K562 (cell line): Measurements from ENCODE around the gene ANKRD33. TPM values are rescaled to one million over a fixed set of nuclear protein-coding genes. Genes with fewer than 3 reads are reported as not detected.

ENCODE experiments used
- CEBPG ChIP-seq, 3 experiments: fragments of 200-800 bp in 1 of 3; sonication (Bioruptor generic) in 1 of 3; sonication (generic) in 1 of 3; formaldehyde crosslinking in 1 of 3; IDR thresholded peaks in 2 of 3; conservative IDR thresholded peaks in 1 of 3; 2 replicates each; pipeline versions ENCODE4 v1.6.1 to v1.8.0; 2016 to 2022; ENCODE audit warnings: missing compliant biosample characterization in 2 of 3, missing genetic modification characterization in 2 of 3, mild to moderate bottlenecking in 1 of 3, missing genetic modification reagents in 1 of 3
- HSF4 ChIP-seq: fragments of 250-450 bp; sonication (Bioruptor Pico); IDR thresholded peaks from 2 replicates; pipeline ENCODE4 v2.1.2; 2022; ENCODE audit warnings: mild to moderate bottlenecking, moderate library complexity, borderline replicate concordance
- JUND ChIP-seq, 2 experiments: IDR thresholded peaks; 2 replicates in 1 of 2; 3 replicates in 1 of 2; pipeline ENCODE4 v1.6.1; 2011; ENCODE audit warnings: borderline replicate concordance in 2 of 2, low read depth in 2 of 2, low read length in 2 of 2, improper control_type of control experiment in 1 of 2, missing biosample characterization in 1 of 2, missing genetic modification characterization in 1 of 2, missing genetic modification reagents in 1 of 2
- KLF16 ChIP-seq: IDR thresholded peaks from 2 replicates; pipeline ENCODE4 v1.6.1; 2016; ENCODE audit warnings: antibody characterized with exemption
- PHB ChIP-seq: fragments of 250-450 bp; sonication (Bioruptor Pico); IDR thresholded peaks from 2 replicates; pipeline ENCODE4 v1.5.0; 2021
- SMAD3 ChIP-seq: fragments of 450-650 bp; formaldehyde crosslinking; conservative IDR thresholded peaks from 2 replicates; pipeline ENCODE4 v1.4.0; 2020; ENCODE audit warnings: mild to moderate bottlenecking
- SMC3 ChIP-seq: conservative IDR thresholded peaks from 2 replicates; pipeline ENCODE4 v1.6.1; 2011; ENCODE audit warnings: low read depth, low read length, improper control_type of control experiment; ENCODE audit not compliant: insufficient read depth
- ZNF121 ChIP-seq: sonication (generic); formaldehyde crosslinking; conservative IDR thresholded peaks from 2 replicates; pipeline ENCODE4 v1.8.0; 2022; ENCODE audit warnings: missing genetic modification reagents
- polyA plus RNA-seq, 8 experiments: library from polyadenylated mRNA; depleted of rRNA in 4 of 8; stranded (reverse) in 5 of 8; unstranded in 3 of 8; fragments of >200 nt; fragmentation: Nextera tagmentation in 2 of 8; fragmentation: Illumina TruSeq in 1 of 8; extraction: Ambion mirVana in 2 of 8; extraction: Trizol in 1 of 8; gene quantifications; 2 replicates each; pipeline versions ENCODE4 v1.2.1 to v1.2.3, GENCODE V29; 2011 to 2014; ENCODE audit warnings: inconsistent platforms in 1 of 8, missing spikeins in 1 of 8
- total RNA-seq, 7 experiments: library from RNA; depleted of rRNA in 6 of 7; stranded (reverse); fragments of >200 nt in 6 of 7; fragmentation: Illumina TruSeq in 2 of 7; extraction: Trizol in 2 of 7; gene quantifications; 2 replicates each; pipeline versions ENCODE4 v1.2.1 to v1.2.3, GENCODE V29; 2011 to 2021; ENCODE audit warnings: low replicate concordance in 1 of 7
- TF ChIP-seq, protein P1 (sequence below), 2 experiments: fragments of 450-650 bp in 1 of 2; sonication (generic) in 1 of 2; formaldehyde crosslinking in 1 of 2; IDR thresholded peaks; 2 replicates each; pipeline versions ENCODE4 v1.7.1 to v1.9.0; 2016 to 2022; ENCODE audit warnings: inconsistent platforms in 1 of 2, mild to moderate bottlenecking in 1 of 2, missing genetic modification reagents in 1 of 2
- TF ChIP-seq, protein P2 (sequence below): sonication (generic); formaldehyde crosslinking; IDR thresholded peaks from 2 replicates; pipeline ENCODE4 v1.9.0; 2022; ENCODE audit warnings: mild to moderate bottlenecking, missing genetic modification reagents
- TF ChIP-seq, protein P3 (sequence below), 2 experiments: IDR thresholded peaks in 1 of 2; conservative IDR thresholded peaks in 1 of 2; 2 replicates each; pipeline ENCODE4 v1.6.1; 2016; ENCODE audit warnings: low read depth in 2 of 2, mild to moderate bottlenecking in 1 of 2, missing compliant biosample characterization in 1 of 2, missing genetic modification characterization in 1 of 2, moderate library complexity in 1 of 2

Gene ANKRD33
- total and polyA plus RNA-seq, 9 of the 15 experiments (the other 6 are each of a cell fraction or from before 2014, with no cell fraction given): 0.04 to 0.11 (median 0.07) TPM; not detected in 4

- TF ChIP-seq JUND (IDR thresholded peaks at IDR 0.05; ENCODE audit: borderline replicate concordance, low read depth, low read length) (peak; percentile 74; the same call in 1 of the 2 replicates), JUND (tag; IDR thresholded peaks at IDR 0.05; ENCODE audit: borderline replicate concordance, low read depth, low read length) (peak; percentile 69; the same call in 1 of the 3 replicates), KLF16 (no peak), SMC3 (no peak), HSF4 (CRISPR knock-in tag) (no peak; the same call in 1 of the 2 replicates), SMAD3 (CRISPR knock-in tag) (no peak), PHB (CRISPR knock-in tag) (no peak), CEBPG (CRISPR knock-in tag; IDR thresholded peaks at IDR 0.05) (0 out of 2 replicates have a peak, but pooled peaks have one; percentile 32), CEBPG (tag; conservative IDR thresholded peaks at IDR 0.05 in 1 of 2, IDR thresholded peaks at IDR 0.05 in 1 of 2) (peak; percentile 68 to 84), ZNF121 (CRISPR knock-in tag) (no peak)
- TF ChIP-seq, protein P1, sequence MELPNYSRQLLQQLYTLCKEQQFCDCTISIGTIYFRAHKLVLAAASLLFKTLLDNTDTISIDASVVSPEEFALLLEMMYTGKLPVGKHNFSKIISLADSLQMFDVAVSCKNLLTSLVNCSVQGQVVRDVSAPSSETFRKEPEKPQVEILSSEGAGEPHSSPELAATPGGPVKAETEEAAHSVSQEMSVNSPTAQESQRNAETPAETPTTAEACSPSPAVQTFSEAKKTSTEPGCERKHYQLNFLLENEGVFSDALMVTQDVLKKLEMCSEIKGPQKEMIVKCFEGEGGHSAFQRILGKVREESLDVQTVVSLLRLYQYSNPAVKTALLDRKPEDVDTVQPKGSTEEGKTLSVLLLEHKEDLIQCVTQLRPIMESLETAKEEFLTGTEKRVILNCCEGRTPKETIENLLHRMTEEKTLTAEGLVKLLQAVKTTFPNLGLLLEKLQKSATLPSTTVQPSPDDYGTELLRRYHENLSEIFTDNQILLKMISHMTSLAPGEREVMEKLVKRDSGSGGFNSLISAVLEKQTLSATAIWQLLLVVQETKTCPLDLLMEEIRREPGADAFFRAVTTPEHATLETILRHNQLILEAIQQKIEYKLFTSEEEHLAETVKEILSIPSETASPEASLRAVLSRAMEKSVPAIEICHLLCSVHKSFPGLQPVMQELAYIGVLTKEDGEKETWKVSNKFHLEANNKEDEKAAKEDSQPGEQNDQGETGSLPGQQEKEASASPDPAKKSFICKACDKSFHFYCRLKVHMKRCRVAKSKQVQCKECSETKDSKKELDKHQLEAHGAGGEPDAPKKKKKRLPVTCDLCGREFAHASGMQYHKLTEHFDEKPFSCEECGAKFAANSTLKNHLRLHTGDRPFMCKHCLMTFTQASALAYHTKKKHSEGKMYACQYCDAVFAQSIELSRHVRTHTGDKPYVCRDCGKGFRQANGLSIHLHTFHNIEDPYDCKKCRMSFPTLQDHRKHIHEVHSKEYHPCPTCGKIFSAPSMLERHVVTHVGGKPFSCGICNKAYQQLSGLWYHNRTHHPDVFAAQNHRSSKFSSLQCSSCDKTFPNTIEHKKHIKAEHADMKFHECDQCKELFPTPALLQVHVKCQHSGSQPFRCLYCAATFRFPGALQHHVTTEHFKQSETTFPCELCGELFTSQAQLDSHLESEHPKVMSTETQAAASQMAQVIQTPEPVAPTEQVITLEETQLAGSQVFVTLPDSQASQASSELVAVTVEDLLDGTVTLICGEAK (IDR thresholded peaks at IDR 0.05): no peak
- TF ChIP-seq, protein P1 (CRISPR knock-in tag; IDR thresholded peaks at IDR 0.05): no peak
- TF ChIP-seq, protein P2, sequence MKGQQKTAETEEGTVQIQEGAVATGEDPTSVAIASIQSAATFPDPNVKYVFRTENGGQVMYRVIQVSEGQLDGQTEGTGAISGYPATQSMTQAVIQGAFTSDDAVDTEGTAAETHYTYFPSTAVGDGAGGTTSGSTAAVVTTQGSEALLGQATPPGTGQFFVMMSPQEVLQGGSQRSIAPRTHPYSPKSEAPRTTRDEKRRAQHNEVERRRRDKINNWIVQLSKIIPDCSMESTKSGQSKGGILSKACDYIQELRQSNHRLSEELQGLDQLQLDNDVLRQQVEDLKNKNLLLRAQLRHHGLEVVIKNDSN: peak; percentile 79
- TF ChIP-seq, protein P3, sequence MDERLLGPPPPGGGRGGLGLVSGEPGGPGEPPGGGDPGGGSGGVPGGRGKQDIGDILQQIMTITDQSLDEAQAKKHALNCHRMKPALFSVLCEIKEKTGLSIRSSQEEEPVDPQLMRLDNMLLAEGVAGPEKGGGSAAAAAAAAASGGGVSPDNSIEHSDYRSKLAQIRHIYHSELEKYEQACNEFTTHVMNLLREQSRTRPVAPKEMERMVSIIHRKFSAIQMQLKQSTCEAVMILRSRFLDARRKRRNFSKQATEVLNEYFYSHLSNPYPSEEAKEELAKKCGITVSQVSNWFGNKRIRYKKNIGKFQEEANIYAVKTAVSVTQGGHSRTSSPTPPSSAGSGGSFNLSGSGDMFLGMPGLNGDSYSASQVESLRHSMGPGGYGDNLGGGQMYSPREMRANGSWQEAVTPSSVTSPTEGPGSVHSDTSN (CRISPR knock-in tag; IDR thresholded peaks at IDR 0.05; ENCODE audit: low read depth): no peak
- TF ChIP-seq, protein P3 (tag; conservative IDR thresholded peaks at IDR 0.05; ENCODE audit: low read depth): 0 out of 2 replicates have a peak, but pooled peaks have one; percentile 24
Measured at GRCh38 chr12:51886021-51886710, 1.7 kb upstream of the ANKRD33 start (continued).
